ENCODE results near the gene CENPA. TPM values are rescaled to one million over a fixed set of nuclear protein-coding genes. Genes with fewer than 3 reads are reported as not detected.
"Not testable (repeated sequence)": the region's sequence is repeated elsewhere in the genome, so short reads cannot be mapped to it uniquely, and the experiment has no call there.

The CENPA gene
- total RNA-seq, 1 donor from 2014 or later, result 16.6 TPM

- DNase-seq (ENCODE audit: low spot score); H3K27ac Mint-ChIP-seq; H3K4me3 Mint-ChIP-seq; intact Hi-C loops (cut with micrococcal nuclease); H3K36me3 Mint-ChIP-seq (ENCODE audit: low read depth); H3K4me1 Mint-ChIP-seq (ENCODE audit: low read depth); H3K9me3 Mint-ChIP-seq: not testable (repeated sequence)
- H3K27me3 Mint-ChIP-seq (ENCODE audit: insufficient read depth), result peaks cover 20% of the 10 kb centered on the region
Observed at GRCh38 chr2:26750467-26750866, 35.4 kb upstream of the CENPA start.

GRCh38 chr2:26752656-26753055 lies 33.2 kb upstream of the CENPA start:
- Mint-ChIP-seq H3K9me3 (no peaks in the 10 kb centered on the region), H3K4me3 (no peak overlapping the region), H3K36me3 (ENCODE audit: low read depth) (no peaks in the 10 kb centered on the region), H3K4me1 (ENCODE audit: low read depth) (no peaks in the 10 kb centered on the region), H3K27ac (no peak overlapping the region), H3K27me3 (ENCODE audit: insufficient read depth) (peaks cover 14% of the 10 kb centered on the region)
- intact Hi-C loops (cut with micrococcal nuclease), result no loop called here
- DNase-seq (ENCODE audit: low spot score), result no peak

GRCh38 chr2:26754539-26754938 lies 31.3 kb upstream of the CENPA start:
- no peak overlapping the region for H3K4me3 Mint-ChIP-seq
- H3K27me3 Mint-ChIP-seq (ENCODE audit: insufficient read depth), result peaks cover 9% of the 10 kb centered on the region
- no peak overlapping the region for H3K27ac Mint-ChIP-seq
- H3K9me3 Mint-ChIP-seq, result no peaks in the 10 kb centered on the region
- H3K4me1 Mint-ChIP-seq (ENCODE audit: low read depth), result no peaks in the 10 kb centered on the region
- H3K36me3 Mint-ChIP-seq (ENCODE audit: low read depth), result no peaks in the 10 kb centered on the region
- no peak for DNase-seq (ENCODE audit: low spot score)
- intact Hi-C loops (cut with micrococcal nuclease), result no loop called here

- no peak overlapping the region for H3K27ac Mint-ChIP-seq
- H3K36me3 Mint-ChIP-seq (ENCODE audit: low read depth), result no peaks in the 10 kb centered on the region
- H3K4me1 Mint-ChIP-seq (ENCODE audit: low read depth), result no peaks in the 10 kb centered on the region
- H3K9me3 Mint-ChIP-seq, result no peaks in the 10 kb centered on the region
- no peak for DNase-seq (ENCODE audit: low spot score)
- H3K4me3 Mint-ChIP-seq, result no peak overlapping the region
- intact Hi-C loops (cut with micrococcal nuclease), result no loop called here
- peaks cover 9% of the 10 kb centered on the region for H3K27me3 Mint-ChIP-seq (ENCODE audit: insufficient read depth)
Observed at GRCh38 chr2:26754972-26755670, 30.7 kb upstream of the CENPA start.

GRCh38 chr2:26756337-26756736 lies 29.5 kb upstream of the CENPA start:
- H3K4me1 Mint-ChIP-seq (ENCODE audit: low read depth), result no peaks in the 10 kb centered on the region
- DNase-seq (ENCODE audit: low spot score), result no peak
- H3K27ac Mint-ChIP-seq, result no peak overlapping the region
- intact Hi-C loops (cut with micrococcal nuclease), result no loop called here
- no peak overlapping the region for H3K4me3 Mint-ChIP-seq
- H3K27me3 Mint-ChIP-seq (ENCODE audit: insufficient read depth), result peaks cover 9% of the 10 kb centered on the region
- H3K9me3 Mint-ChIP-seq, result no peaks in the 10 kb centered on the region
- no peaks in the 10 kb centered on the region for H3K36me3 Mint-ChIP-seq (ENCODE audit: low read depth)

- no peak overlapping the region for H3K4me3 Mint-ChIP-seq
Observed at GRCh38 chr2:26757873-26758789, 27.7 kb upstream of the CENPA start.

GRCh38 chr2:26758790-26759321 lies 27.0 kb upstream of the CENPA start:
- DNase-seq (ENCODE audit: low spot score), result no peak
- Mint-ChIP-seq H3K27me3 (ENCODE audit: insufficient read depth) (peaks cover 9% of the 10 kb centered on the region), H3K4me1 (ENCODE audit: low read depth) (peaks cover 6% of the 10 kb centered on the region), H3K27ac (no peak overlapping the region), H3K9me3 (no peaks in the 10 kb centered on the region), H3K4me3 (no peak overlapping the region), H3K36me3 (ENCODE audit: low read depth) (no peaks in the 10 kb centered on the region)
- intact Hi-C loops (cut with micrococcal nuclease), result no loop called here

More at GRCh38 chr2:26757873-26758789, 27.7 kb upstream of the CENPA start:
- H3K27ac Mint-ChIP-seq, result no peak overlapping the region
- DNase-seq (ENCODE audit: low spot score), result no peak
- H3K36me3 Mint-ChIP-seq (ENCODE audit: low read depth), result no peaks in the 10 kb centered on the region
- H3K4me1 Mint-ChIP-seq (ENCODE audit: low read depth), result no peaks in the 10 kb centered on the region
- peaks cover 11% of the 10 kb centered on the region for H3K27me3 Mint-ChIP-seq (ENCODE audit: insufficient read depth)
- intact Hi-C loops (cut with micrococcal nuclease), result no loop called here
- H3K9me3 Mint-ChIP-seq, result no peaks in the 10 kb centered on the region

- Mint-ChIP-seq H3K36me3 (ENCODE audit: low read depth) (no peaks in the 10 kb centered on the region), H3K4me1 (ENCODE audit: low read depth) (peaks cover 11% of the 10 kb centered on the region), H3K4me3 (no peak overlapping the region), H3K9me3 (no peaks in the 10 kb centered on the region), H3K27me3 (ENCODE audit: insufficient read depth) (peaks cover 2% of the 10 kb centered on the region), H3K27ac (no peak overlapping the region)
- intact Hi-C loops (cut with micrococcal nuclease), result no loop called here
- DNase-seq (ENCODE audit: low spot score), result no peak
Observed at GRCh38 chr2:26759845-26760244, 26.0 kb upstream of the CENPA start.

GRCh38 chr2:26760991-26761390 lies 24.9 kb upstream of the CENPA start:
- peaks cover 22% of the 10 kb centered on the region for H3K4me1 Mint-ChIP-seq (ENCODE audit: low read depth)
- H3K4me3 Mint-ChIP-seq; DNase-seq (ENCODE audit: low spot score); H3K36me3 Mint-ChIP-seq (ENCODE audit: low read depth); intact Hi-C loops (cut with micrococcal nuclease); H3K9me3 Mint-ChIP-seq; H3K27me3 Mint-ChIP-seq (ENCODE audit: insufficient read depth); H3K27ac Mint-ChIP-seq: not testable (repeated sequence)

- Mint-ChIP-seq H3K4me1 (ENCODE audit: low read depth) (peaks cover 28% of the 10 kb centered on the region), H3K36me3 (ENCODE audit: low read depth) (peaks cover 4% of the 10 kb centered on the region), H3K4me3 (peak overlapping the region; percentile 87), H3K27me3 (ENCODE audit: insufficient read depth) (peaks cover 2% of the 10 kb centered on the region), H3K27ac (no peak overlapping the region), H3K9me3 (no peaks in the 10 kb centered on the region)
- intact Hi-C loops (cut with micrococcal nuclease), result loop anchor here (2.0 kb wide), 1 partner anchor 450 kb away; the partner anchor contains the start of genes ATRAID and SLC5A6
- DNase-seq (ENCODE audit: low spot score), result no peak
Observed at GRCh38 chr2:26763019-26763418, 22.8 kb upstream of the CENPA start.

- H3K27me3 Mint-ChIP-seq (ENCODE audit: insufficient read depth), result peaks cover 2% of the 10 kb centered on the region
- intact Hi-C loops (cut with micrococcal nuclease), result loop anchor here (1.0 kb wide), 2 partner anchors 21 to 268 kb away; partner anchors contain the start of gene TMEM214
- H3K9me3 Mint-ChIP-seq, result no peaks in the 10 kb centered on the region
- peaks cover 4% of the 10 kb centered on the region for H3K36me3 Mint-ChIP-seq (ENCODE audit: low read depth)
- H3K4me3 Mint-ChIP-seq, result peak within 1 kb of the TSS; percentile 87
- DNase-seq (ENCODE audit: low spot score), result peak; percentile 81
- H3K27ac Mint-ChIP-seq, result peak within 1 kb of the TSS; percentile 85
- peaks cover 34% of the 10 kb centered on the region for H3K4me1 Mint-ChIP-seq (ENCODE audit: low read depth)
Observed at GRCh38 chr2:26764078-26764887, 21.6 kb upstream of the CENPA start, which contains the start of gene SLC35F6. Gene SLC35F6, plus strand, starts transcription at chr2:26764284. Its CDS starts 66 bp downstream, at chr2:26764350.

- peaks cover 4% of the 10 kb centered on the region for H3K36me3 Mint-ChIP-seq (ENCODE audit: low read depth)
Observed at GRCh38 chr2:26764906-26765305, 20.9 kb upstream of the CENPA start.

More at GRCh38 chr2:26764906-26765305, 20.9 kb upstream of the CENPA start:
- H3K27ac Mint-ChIP-seq, result peak overlapping the region; percentile 79
- peak overlapping the region; percentile 87 for H3K4me3 Mint-ChIP-seq
- H3K27me3 Mint-ChIP-seq (ENCODE audit: insufficient read depth), result peaks cover 2% of the 10 kb centered on the region
- H3K4me1 Mint-ChIP-seq (ENCODE audit: low read depth), result peaks cover 38% of the 10 kb centered on the region
- no peak for DNase-seq (ENCODE audit: low spot score)
- intact Hi-C loops (cut with micrococcal nuclease), result loop anchor here (1.0 kb wide), 2 partner anchors 20 to 267 kb away; partner anchors contain the start of gene TMEM214
- no peaks in the 10 kb centered on the region for H3K9me3 Mint-ChIP-seq
